OCI-M2 (cell line): Measurements from ENCODE around the gene GALNT10.
"Not testable (repeated sequence)": the region's sequence is repeated elsewhere in the genome, so short reads cannot be mapped to it uniquely, and the experiment has no call there.

Source experiments
- DNase-seq: peaks from one replicate; lab custom pipeline; 2025; ENCODE audit not compliant: unreplicated experiment; lab: John Stamatoyannopoulos, UW

The GALNT10 gene

DNA sequence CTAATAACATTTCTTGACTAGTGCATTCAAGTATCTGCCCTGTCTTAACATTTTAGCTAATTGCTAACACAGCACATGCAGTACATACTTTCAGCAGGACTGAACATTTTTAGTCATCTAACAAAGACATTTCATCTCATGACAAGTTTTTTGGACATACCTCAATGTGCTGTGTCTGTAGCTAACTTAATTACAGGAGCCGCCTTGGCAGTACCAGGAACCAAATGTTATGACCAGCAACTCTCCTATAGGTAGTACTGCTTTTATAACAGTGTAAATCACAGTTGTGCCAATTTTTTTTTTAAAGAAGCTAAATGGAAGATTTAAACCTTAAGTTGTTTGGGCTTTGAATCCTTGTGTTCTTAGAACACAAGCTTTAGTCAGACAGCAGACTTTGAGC lies 155.9 kb downstream of the GALNT10 start:
- no peak for DNase-seq

DNA sequence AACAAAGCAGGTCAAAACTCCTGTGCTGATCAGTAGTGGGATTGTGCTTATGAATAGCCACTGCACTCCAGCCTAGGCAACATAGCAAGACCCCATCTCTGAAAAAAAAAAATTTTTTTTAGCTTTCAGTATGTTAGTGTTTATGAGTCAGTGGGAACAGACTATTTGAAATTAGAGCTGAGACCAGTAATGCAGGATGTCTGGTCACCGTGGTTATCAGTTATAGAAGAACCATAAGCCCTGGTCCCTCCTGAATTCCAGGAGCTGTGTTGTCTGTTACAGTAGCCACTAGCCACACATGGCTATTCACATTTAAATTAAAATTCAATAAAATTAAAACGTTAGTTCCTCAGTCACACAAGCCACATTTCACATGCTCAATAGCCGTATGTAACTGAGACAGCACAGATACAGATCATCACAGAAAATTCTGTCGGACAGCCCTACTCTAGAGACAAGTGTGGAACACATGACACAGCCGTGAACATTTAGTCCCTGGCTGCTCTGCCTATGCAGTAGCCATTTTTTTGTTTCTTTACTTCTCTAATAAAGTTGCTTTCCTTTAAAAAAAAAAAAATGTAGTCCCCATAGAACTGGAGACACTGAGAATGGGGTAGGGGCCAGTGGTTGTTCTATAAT lies 159.2 kb downstream of the GALNT10 start:
- DNase-seq = no peak

DNA sequence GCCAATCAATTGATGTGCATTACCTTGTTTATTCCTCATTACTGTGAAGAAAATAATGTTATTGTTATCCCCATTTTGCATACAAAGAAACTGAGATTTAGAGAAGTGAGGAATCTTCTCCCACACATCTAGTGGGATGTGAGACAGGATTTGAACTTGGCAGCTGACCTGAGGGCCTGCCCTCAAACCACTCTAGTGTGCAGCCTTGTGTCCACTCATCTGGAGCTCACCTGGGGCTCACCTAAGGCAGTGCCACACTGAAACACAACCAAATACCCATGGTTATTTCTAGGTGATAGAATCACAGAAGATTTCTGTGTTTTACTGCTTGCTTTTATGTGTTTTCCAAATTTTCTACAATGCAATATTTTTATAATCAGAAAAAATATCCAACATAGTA lies 160.6 kb downstream of the GALNT10 start:
- no peak for DNase-seq

DNA sequence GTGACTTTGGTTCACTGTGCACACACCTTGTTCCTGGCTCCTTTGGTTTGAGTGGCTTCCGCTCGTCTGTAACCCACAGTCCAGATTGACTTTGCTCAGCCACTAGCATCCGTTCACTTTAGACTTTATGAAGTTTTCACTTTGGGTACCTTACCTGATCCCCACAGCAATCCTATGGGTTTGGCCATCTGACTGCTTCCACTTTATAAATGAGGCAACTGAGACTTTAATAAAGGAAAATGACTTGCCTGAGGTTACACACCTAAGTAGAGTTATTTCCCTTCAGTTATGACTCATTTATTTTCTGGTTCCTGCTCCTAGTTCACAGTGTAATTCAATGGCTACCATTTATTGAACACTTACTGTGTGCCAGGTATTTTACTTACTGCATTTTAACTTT lies 161.0 kb downstream of the GALNT10 start:
- DNase-seq = no peak

GRCh38 chr5:154352960-154353548 lies 162.5 kb downstream of the GALNT10 start:
- no peak for DNase-seq

DNA sequence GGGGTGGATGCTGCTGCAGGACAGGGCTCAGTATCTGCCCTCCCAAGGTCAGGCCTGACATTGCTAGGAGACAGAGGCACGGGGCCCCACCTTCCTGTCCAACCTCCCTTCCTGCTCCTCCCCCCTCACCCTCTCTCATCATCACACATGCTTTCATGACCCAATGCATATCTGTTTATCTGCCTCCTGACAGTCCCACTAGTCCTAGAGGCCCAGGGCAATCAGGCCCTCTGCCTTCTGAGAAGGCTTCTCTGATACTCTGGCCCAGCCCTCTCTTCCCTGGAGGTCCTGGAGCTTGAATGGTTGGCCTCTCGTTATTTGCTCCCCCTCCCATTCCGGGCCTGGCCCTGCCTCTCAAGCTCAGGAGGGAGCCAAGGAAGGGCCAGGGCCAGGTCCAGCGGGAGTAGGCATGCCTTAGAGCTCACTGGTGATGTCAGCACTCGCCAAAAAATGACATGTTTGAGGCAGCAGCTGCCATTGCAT lies 164.6 kb downstream of the GALNT10 start:
- no peak for DNase-seq

GRCh38 chr5:154356020-154356655 lies 165.6 kb downstream of the GALNT10 start:
- DNase-seq = no peak

DNA sequence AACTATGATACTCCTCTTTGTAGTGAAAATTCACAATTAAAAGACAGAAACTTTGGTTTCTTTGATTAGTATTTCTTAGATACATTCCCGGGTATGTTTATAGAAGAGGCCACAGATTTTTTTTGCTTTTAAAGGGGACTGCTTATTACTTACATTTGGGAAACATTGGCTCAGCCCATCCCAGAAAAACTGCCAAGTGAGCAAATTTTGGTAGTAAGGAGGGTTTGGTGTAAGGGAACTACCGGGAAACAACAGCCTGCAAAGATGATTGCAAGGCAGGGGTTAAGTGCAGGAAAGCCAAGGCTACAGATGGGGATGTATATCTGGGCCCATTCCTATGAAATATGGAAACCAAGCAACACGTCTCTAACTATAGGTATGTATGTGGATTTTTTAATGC lies 166.4 kb downstream of the GALNT10 start:
- no peak for DNase-seq

DNA sequence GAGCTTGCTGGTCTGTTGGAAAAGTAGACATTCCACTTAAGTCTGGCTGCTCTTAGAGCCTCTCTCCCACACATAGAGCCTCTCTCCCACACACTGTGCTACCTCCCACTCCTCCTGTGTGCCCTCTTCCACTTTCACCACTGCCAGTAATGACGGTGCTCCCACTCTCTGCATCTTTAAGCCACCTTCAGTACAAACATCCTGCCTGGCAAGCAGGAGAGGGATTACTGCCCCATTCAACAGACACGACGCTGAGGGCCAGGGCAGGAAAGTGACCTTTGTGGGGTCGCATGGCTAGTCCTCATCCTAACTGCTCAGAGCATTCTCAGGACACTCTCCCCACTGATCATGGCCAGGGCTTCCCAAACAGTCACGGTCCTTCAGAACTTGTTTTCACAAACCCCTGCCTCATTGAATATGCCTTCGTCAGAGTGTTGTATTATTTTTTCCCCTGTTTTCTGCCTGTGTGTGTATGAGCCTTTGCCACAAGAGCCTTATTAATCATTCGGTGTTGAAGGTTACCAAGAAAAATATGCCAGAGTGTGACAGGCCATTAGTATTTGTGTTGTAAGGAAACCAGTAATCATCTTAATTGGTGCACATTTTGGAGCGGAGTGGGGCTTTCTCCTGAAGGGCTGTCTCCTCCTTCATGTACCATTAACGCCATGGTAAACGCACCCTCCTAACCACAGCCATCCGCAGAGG lies 168.1 kb downstream of the GALNT10 start:
- no peak for DNase-seq

- DNase-seq = no peak
Measured at GRCh38 chr5:154359221-154359573, 168.7 kb downstream of the GALNT10 start.

GRCh38 chr5:154360241-154360640 lies 169.7 kb downstream of the GALNT10 start:
- DNase-seq = not testable (repeated sequence)

- no peak for DNase-seq
Measured at GRCh38 chr5:154363411-154363810, 172.9 kb downstream of the GALNT10 start.

DNA sequence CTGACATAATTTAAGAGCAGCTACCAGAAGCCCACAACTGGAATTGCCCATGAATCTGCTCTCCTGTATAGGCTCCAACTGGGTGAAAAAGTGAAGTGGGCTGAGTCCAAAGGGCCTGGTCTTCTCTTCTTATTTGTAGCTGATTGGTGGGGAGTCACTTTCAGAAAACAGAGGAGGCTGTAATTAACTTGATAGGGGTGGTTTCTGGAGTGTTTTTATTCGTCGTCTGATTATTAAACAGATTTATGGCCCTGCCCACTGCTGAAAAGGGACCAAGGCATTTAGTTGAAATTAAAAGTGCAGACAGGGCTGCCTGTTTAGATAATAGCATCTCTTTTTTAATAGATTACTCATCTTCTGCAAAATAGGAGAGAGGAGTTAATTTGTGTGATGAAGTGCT lies 174.2 kb downstream of the GALNT10 start:
- DNase-seq = no peak

DNA sequence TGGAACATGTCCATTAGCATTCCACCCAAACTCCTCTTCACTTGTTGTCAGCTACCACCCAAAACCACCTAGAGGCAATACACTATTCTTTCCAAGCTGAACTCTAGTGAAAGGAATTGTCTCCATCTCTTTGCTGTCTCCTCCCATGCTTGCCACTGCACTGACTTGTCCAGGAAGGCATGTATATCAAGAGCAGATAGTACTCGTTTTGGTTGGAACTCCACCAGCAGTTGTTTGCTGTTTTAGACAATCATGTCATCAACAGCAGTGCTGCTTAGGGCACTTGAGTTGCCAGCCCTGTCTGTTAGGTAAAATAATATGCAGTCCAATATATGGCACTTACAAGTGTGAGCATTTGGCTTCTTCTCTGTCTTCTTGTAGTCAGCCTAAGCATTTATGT lies 175.3 kb downstream of the GALNT10 start:
- DNase-seq = no peak

DNA sequence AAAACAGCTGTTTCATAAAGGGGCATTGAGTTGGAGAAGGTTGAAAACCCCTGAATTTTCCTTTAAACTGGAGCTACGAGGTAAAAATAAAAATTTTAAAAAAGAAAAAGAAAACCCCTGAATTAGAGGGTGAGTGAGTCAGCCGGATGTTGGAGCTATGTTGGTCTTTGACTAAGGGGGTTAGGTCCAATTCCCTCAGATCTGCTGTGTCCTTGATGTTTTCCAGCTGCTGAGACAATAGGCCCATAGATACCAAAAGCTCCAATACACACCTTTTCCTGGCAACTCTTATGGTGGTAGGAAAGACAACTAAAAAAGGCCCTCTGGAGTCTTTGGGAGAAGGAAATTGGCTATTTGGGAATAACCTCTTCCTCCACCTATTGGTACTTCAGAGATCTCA lies 175.8 kb downstream of the GALNT10 start:
- no peak for DNase-seq

DNA sequence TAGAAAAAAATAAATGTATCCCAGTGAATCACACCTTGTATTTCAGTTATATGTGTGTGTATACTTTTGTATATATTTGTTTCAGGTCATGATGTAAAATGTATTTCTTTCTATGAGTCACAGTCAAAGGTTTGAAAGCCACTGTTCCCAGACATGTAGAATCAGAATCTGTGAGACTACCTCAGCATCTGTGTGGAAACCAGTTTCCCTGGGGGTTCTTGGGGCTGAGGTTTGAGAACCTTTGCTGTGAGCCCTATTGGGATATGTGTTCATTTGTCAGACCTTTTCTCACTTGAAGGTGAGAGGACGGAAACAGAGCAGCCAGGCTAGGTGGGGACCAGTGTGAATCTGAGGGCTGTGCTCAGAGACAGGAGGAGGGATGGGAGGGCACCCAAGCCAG lies 176.6 kb downstream of the GALNT10 start:
- no peak for DNase-seq

DNA sequence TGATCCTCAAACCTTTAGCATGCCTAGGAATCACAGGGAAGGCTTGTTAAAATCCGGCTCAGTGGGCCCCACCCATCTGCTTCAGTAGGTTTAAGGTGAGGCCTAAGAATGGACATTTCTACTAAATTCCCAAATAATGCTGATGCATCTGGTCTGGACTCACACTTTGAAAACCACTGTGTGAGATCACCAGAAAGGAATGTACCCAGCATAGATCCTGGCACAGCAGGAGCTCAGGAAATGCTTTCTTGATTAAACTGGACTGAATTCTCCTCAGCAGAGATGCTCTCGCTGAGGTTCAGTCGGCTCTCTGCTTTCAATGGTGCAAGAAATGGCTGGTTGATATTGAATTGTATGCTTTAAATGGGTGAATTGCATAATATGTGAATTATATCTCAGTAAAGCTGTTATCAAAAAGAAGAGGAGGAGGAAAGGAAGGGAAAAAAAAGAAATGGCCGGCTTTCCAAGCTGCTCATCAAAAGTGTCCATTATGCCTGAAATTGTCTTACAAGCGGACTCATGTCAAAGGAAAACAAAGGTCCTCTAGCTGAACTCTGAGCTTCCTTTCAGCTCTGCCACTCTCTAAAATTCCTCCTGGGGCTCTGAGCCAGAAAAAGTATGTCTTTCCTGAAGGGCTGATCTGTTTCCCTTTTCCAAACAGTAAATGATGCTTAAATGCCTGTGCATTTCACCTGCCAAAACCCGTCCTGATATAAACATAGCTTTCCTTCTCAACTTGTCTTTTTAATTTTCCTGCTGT lies 177.7 kb downstream of the GALNT10 start:
- no peak for DNase-seq

DNA sequence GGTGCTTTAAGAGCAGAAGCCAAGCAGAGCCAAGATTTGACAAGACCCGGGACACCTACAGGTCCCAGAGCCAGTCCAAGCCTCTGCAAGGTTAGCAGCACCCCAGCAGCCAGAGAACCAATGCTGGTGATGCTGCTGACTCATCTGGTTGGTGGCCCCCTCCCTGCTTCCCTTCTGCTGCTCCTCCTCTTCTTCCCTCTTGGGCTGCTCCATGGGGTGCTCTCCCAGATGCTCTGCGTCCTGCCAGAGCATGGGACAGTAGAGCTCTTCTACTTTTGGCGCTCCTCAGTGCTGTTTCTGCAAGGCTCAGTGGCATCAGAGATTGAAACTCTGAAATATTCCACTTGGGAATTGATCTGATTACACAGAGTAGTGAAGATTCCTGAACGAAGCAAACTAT lies 179.1 kb downstream of the GALNT10 start:
- no peak for DNase-seq

DNA sequence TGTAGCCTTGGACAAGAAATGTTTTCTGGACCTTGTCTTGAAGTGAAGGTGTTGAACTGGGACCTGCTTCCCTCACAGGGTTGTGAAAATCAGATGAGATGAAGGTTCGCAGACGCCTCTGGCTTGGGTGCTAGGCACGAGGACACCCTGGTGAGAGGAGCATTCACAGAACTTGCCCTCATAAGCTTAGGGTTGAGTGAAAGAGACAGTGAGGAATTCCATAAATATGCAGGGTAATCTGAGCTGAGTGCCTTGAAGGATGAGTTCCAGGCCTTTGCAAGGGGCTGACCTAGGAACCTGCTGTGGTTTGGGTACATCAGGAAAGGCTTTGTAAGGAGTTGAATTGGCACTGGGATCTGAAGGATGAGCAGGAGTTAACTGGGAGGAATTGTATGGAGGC lies 179.6 kb downstream of the GALNT10 start:
- DNase-seq = no peak

GRCh38 chr5:154370813-154371212 lies 180.3 kb downstream of the GALNT10 start:
- no peak for DNase-seq

- no peak for DNase-seq
Measured at GRCh38 chr5:154371687-154372086, 181.2 kb downstream of the GALNT10 start.
